AG09319 (cell line): ENCODE results near the gene DCST1.

ENCODE experiments used
- DNase-seq: peaks from one replicate; pipeline ENCODE4 v3.0.0-alpha.2; 2010; ENCODE audit warnings: low read depth; ENCODE audit errors: extremely low read depth
- TF ChIP-seq, protein P1 (sequence below): IDR thresholded peaks from 2 replicates; pipeline ENCODE4 v1.5.1; 2011; ENCODE audit warnings: low read depth, mild to moderate bottlenecking, inconsistent platforms, low read length, moderate library complexity

DCST1 gene

DNA sequence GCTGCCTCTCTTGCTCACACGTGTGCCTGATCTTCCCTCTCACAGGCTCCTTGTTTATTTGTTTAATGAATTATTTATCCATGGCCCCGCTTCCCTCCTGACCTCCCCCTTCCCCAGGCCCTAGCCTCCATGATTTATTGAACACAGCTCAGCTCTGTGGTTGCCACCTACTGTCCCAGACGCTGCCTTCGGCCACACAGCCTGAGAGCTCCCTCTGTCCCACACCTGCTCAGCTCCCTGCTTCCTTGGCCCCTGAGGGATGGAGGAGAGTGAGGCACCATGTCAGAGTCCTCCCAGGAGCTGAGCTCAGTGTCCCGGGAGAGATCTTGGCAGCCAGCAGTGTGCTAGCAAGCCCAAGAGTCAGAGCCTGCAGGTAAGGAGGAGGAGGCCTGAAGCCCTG is 41.9 kb downstream of the DCST1 start:
- TF ChIP-seq, protein P1, sequence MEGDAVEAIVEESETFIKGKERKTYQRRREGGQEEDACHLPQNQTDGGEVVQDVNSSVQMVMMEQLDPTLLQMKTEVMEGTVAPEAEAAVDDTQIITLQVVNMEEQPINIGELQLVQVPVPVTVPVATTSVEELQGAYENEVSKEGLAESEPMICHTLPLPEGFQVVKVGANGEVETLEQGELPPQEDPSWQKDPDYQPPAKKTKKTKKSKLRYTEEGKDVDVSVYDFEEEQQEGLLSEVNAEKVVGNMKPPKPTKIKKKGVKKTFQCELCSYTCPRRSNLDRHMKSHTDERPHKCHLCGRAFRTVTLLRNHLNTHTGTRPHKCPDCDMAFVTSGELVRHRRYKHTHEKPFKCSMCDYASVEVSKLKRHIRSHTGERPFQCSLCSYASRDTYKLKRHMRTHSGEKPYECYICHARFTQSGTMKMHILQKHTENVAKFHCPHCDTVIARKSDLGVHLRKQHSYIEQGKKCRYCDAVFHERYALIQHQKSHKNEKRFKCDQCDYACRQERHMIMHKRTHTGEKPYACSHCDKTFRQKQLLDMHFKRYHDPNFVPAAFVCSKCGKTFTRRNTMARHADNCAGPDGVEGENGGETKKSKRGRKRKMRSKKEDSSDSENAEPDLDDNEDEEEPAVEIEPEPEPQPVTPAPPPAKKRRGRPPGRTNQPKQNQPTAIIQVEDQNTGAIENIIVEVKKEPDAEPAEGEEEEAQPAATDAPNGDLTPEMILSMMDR = no peak
- no peak for DNase-seq

DNA sequence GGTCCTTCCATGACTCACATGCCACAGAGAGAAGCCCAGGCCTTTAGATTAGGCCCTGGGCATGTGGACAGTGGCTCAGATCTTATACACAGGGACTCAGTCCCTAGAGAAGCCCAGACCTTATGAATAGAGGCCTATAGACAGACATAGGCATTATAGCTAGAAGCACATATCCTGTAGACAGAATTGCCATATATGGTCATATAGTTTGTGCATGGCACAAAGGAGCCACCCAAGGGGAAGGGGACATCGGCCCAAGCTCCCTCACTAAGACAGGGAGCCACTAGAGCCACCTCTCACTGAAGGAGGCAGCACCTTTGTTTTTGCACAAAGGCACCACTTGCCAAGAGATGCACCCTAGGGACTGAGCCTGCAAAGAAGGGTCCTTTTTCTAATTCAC is 42.7 kb downstream of the DCST1 start:
- TF ChIP-seq, protein P1 = no peak
- no peak for DNase-seq

DNA sequence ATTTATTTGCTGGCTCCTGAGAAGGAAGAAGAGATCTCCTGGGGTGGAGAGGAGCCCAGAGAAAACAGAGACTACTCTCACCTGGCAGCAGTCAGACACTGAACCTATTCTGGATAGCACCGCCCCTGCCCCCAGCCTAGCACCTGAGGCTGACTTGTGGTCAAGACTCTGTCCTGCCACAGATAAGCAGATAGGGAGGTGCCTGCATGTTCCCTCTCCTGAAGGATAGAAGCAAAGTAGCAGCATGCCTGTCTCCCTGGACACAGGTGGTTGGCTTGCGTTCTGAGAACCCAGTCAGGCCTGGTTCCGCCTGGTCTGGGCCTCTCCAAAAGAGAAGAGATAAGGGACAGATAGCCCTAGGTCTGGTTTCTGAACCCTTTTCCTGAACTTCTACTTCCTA is 43.7 kb downstream of the DCST1 start:
- DNase-seq = no peak
- TF ChIP-seq, protein P1 = no peak

DNA sequence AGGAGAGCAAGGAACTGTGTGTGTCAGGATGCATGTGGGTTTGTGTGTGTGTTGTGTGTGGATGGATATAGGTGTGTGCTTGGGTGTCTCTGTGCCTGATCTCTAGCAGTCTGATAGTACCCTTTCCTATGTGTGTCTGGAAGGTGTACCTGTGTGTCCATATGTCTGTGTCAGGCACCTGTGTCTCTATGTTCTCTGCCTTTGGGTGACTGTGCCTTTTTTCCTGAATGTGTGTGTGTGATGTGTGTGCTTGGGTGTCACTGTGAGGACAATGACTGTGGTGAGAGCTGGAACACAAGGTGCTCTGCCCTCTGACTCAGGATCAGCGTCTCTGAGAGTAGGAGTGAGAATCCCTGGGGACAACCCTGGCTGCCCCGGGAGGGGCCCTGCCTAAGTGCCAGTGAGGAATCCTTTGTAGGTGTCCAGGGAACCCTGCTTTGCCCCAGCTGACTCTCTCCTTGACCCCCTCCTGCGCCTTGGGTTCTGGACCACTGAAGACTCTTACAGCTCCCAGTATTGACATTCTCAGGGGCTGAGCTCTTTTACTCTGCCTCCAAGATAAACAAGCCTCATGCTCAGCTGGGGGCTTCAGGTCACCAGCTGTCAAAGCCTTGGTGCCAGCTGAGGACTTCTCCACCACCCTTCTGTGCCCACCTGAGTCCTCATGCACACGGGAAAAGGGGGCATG is 44.3 kb downstream of the DCST1 start:
- no peak for DNase-seq
- TF ChIP-seq, protein P1 = no peak

DNA sequence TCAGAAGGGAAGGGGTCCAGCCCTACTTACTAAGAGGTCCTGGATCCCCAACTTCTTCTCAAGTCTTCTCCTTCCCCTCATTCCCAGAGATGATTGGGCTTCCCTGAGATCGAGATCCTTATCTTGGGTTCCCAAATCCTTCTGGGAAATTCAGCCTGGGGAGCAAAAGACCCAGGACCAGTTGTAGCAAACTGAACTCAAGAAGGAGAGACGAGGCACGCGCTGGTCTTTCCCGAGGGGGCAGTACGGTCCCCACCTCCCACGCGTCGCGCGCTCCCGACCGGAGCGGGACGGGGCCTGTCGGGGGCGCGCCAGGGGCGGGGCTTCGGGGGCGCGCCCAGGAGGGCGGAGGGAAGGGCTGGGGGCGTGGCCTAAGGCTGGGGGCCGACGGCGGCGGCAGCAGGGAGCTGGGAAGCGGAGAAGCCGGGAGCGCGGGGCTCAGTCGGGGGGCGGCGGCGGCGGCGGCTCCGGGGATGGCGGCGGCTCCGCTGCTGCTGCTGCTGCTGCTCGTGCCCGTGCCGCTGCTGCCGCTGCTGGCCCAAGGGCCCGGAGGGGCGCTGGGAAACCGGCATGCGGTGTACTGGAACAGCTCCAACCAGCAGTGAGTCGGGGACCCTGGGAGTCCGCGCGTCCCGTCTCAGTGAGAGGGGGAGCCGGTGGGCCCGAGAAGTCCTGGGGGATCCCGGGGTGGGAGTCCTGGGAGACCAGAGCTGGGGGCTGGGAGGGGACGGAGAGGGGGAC is 45.0 kb downstream of the DCST1 start, which contains the start of gene EFNA3:
Gene EFNA3 (plus strand): TSS at position 369 of the 741 bp plus-strand sequence. CDS start 105 bp downstream, at position 474.
- no peak for DNase-seq
- TF ChIP-seq, protein P1 = no peak

DNA sequence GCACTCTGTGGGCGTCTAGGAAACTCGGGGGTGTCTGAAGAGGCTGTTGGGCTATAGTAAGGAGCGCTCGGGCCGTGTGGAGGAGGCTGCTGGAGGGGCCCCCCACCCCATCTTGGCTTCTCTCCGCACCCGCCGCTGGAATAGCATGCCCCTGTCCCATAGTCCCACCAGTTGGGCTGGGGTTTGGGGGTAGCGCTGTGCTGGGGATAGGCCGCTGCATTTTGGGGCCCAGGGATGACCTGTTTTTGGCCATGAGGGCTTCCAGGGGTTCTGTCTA is 45.5 kb downstream of the DCST1 start:
- no peak for DNase-seq
- TF ChIP-seq, protein P1 = no peak

DNA sequence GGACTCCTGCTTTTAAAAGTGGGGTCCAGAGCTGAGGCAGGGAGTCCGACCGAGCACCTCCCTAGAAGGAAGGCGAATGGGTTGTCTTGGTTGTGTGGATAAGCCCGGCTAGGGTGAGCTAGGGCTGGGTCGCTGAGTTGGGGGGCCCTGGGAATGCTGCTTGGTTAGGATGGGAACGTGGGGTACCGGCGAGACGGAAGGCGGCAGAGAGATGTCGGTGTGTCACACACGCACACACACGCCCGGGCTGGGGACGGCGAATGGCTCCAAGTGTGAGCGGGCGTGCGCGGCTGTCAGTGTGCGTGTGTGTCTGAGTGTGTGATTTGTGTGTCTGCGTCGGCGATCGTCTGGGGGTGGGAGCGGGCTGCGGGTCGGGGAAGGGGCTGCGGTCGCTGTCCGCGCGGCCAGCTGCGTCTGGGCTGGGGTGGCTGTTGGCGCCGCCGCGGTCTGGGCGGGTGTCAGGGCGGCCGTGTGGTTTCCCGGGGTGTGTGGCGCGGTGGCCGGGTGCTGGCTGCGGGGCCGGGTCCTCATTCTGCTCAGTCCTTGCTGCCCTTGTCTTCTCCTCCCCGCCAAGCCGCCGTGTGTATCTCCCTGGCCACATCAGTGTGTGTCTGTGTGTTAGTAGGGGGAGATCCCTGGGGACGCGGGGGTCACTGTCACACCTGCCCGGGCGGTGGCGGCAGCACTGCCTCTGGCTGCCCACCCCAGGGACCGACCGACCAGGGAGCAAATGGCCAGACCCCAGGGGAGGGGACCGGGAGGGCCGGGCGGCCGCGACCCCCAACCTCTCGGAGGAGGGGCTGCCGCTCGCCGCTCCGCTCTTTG is 46.1 kb downstream of the DCST1 start:
- DNase-seq = no peak
- TF ChIP-seq, protein P1 = no peak
